Measurements from ENCODE around the gene HIVEP2. TPM values are rescaled to one million over a fixed set of nuclear protein-coding genes. Genes with fewer than 3 reads are reported as not detected.

HIVEP2 gene
- total and polyA plus RNA-seq, 3 donors from 2014 or later, result 4.7 to 10.8 (median 10.7) TPM

DNA sequence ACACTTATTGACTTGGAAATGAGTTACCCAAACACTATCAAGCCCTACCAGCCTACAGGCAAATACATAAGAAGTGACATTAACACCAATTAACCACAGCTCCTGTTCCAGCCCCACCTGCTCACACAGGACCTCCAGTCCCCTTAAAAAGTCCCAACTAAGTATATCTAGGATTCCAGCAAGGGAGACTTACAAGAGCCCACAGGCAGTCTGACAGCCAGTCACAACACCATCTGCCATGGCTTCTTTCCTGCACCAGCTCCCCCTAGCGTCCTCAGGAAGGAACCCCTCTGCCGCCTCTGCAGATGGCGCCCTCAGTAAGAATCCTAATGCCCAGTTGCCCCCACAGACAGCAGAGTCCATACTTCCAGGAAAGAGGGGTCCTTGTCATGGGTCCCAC is 122.1 kb downstream of the HIVEP2 start:
- peak; percentile 26 for DNase-seq
- Histone ChIP-seq H3K4me1 (peaks cover 3% of the 10 kb centered on the region), H3K4me3 (no peak overlapping the region), H3K9me3 (no peaks in the 10 kb centered on the region), H3K27me3 (no peaks in the 10 kb centered on the region), H3K27ac (no peak overlapping the region), H3K36me3 (ENCODE audit: low read depth, missing control alignments) (no peaks in the 10 kb centered on the region)
- TF ChIP-seq POLR2A (IDR thresholded peaks at IDR 0.05), result no peak
- TF ChIP-seq, protein P1, sequence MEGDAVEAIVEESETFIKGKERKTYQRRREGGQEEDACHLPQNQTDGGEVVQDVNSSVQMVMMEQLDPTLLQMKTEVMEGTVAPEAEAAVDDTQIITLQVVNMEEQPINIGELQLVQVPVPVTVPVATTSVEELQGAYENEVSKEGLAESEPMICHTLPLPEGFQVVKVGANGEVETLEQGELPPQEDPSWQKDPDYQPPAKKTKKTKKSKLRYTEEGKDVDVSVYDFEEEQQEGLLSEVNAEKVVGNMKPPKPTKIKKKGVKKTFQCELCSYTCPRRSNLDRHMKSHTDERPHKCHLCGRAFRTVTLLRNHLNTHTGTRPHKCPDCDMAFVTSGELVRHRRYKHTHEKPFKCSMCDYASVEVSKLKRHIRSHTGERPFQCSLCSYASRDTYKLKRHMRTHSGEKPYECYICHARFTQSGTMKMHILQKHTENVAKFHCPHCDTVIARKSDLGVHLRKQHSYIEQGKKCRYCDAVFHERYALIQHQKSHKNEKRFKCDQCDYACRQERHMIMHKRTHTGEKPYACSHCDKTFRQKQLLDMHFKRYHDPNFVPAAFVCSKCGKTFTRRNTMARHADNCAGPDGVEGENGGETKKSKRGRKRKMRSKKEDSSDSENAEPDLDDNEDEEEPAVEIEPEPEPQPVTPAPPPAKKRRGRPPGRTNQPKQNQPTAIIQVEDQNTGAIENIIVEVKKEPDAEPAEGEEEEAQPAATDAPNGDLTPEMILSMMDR (IDR thresholded peaks at IDR 0.05), result peak in 2 of 3 experiments; percentile 12 to 21
- 53 to 63% methylated on average over 3 of the region's 3 CpGs for WGBS, 2 donors
- intact Hi-C loops (cut with DNase I; ENCODE audit: low total_unique reads), result no loop called here

DNA sequence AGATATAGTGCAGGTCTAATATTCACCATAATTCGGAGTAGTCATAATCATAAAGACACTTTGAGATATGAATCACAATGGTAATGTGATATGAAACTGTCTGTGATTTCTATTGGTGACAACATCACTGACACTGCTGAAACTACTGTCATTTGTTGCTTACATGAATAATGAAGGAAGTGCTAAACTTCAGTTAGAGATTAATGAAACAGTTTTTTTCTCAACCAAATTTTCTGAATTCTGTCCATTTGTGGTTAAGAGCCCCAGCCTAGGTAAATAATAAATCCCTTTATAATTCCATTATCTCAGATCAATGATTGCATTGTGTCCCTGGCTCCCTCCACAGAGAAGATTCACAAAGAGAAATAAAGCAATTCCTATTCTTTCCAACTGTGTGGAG is 122.6 kb downstream of the HIVEP2 start:
- no peaks in the 10 kb centered on the region for H3K36me3 ChIP-seq (ENCODE audit: low read depth, missing control alignments)
- DNase-seq, result no peak
- intact Hi-C loops (cut with DNase I; ENCODE audit: low total_unique reads), result no loop called here
- H3K4me1 ChIP-seq, result peaks cover 3% of the 10 kb centered on the region
- no peak overlapping the region for H3K27ac ChIP-seq
- no peak overlapping the region for H3K4me3 ChIP-seq
- H3K9me3 ChIP-seq, result no peaks in the 10 kb centered on the region
- H3K27me3 ChIP-seq, result no peaks in the 10 kb centered on the region
- WGBS, 2 donors, result 97 to 98% methylated on average over 1 of the region's 1 CpG
- TF ChIP-seq, protein P1 (IDR thresholded peaks at IDR 0.05), result no peak
- no peak for TF ChIP-seq POLR2A (IDR thresholded peaks at IDR 0.05)

DNA sequence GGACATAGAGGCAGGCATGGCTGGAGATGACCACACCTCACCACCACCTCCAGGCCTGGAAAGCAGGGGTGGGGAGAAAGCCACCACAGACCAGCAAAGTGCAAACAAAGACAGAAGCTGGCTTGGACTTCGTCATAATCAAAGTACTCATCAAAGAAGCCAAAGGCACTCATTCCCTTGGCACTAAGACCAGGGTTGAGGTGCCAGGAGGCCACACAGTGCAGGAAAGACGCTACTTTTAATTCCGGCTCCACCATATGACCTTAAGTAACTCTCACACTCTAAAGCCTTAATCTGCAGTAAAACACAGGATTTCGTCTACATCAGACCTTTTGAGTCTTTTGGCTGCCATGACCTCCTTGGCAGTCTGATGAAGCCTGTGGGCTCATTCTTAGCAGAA is 123.1 kb downstream of the HIVEP2 start:
- TF ChIP-seq, protein P1 (IDR thresholded peaks at IDR 0.05), result no peak
- no peak for TF ChIP-seq POLR2A (IDR thresholded peaks at IDR 0.05)
- Histone ChIP-seq H3K4me1 (peaks cover 3% of the 10 kb centered on the region), H3K4me3 (no peak overlapping the region), H3K9me3 (no peaks in the 10 kb centered on the region), H3K27me3 (no peaks in the 10 kb centered on the region), H3K36me3 (ENCODE audit: low read depth, missing control alignments) (no peaks in the 10 kb centered on the region), H3K27ac (no peak overlapping the region)
- intact Hi-C loops (cut with DNase I; ENCODE audit: low total_unique reads), result no loop called here
- WGBS, 2 donors, result 35 to 63% methylated on average over 4 of the region's 4 CpGs
- no peak for DNase-seq

DNA sequence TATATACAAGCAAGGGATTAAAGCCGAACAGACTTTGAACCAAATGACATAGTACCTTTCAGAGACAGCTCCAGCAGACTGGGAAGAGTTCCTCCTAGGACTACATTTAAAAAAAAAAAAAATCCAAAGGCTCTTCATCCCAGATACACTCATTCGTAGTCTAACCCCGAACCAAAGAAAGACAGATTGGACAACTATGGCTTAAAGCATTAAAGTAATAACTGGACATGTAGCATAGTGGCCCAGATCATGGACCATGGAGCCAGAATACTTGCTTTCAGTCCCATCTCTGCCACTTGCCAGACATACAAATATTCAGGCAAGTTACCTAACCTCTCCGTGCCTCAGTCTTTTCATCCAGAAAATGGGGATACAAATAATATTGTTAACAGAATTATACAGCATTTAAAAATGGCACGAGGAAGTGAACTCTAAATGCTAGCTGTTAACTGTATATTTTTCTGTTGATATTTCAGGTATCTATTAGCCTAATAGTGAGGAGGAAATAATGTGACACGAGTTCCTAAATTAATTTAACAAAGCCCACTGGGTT is 123.7 kb downstream of the HIVEP2 start:
- intact Hi-C loops (cut with DNase I; ENCODE audit: low total_unique reads), result no loop called here
- H3K27ac ChIP-seq, result no peak overlapping the region
- DNase-seq, result no peak
- TF ChIP-seq, protein P1 (IDR thresholded peaks at IDR 0.05), result no peak
- no peak for TF ChIP-seq POLR2A (IDR thresholded peaks at IDR 0.05)
- peaks cover 3% of the 10 kb centered on the region for H3K4me1 ChIP-seq
- no peaks in the 10 kb centered on the region for H3K27me3 ChIP-seq
- H3K9me3 ChIP-seq, result no peaks in the 10 kb centered on the region
- no peak overlapping the region for H3K4me3 ChIP-seq
- 81 to 83% methylated on average over 6 of the region's 6 CpGs for WGBS, 2 donors
- no peaks in the 10 kb centered on the region for H3K36me3 ChIP-seq (ENCODE audit: low read depth, missing control alignments)
